ENCODE measurements around the gene FCMR.

GRCh38 chr1:206961668-206962067 is 39.9 kb upstream of the FCMR start:
- TF ChIP-seq POLR2A (IDR thresholded peaks at IDR 0.05; ENCODE audit: low read depth, low read length) = no peak
- TF ChIP-seq TAF1 (IDR thresholded peaks at IDR 0.05; ENCODE audit: low read depth, low read length) = no peak
- no peak for TF ChIP-seq POLR2AphosphoS5 (IDR thresholded peaks at IDR 0.05; ENCODE audit: low read depth, low read length)

Data from GM12891 (cell line).